ENCODE measurements around the gene ZNF273. TPM values are rescaled to one million over a fixed set of nuclear protein-coding genes. Genes with fewer than 3 reads are reported as not detected.
"Not testable (repeated sequence)": the region's sequence is repeated elsewhere in the genome, so short reads cannot be mapped to it uniquely, and the experiment has no call there.

The ZNF273 gene
- total RNA-seq, 1 donor from 2014 or later: 7.7 TPM

GRCh38 chr7:64888901-64889685 is 14.0 kb upstream of the ZNF273 start:
- intact Hi-C loops (cut with micrococcal nuclease): loop anchor here (1.0 to 5.0 kb wide), 3 partner anchors 14 to 582 kb away; partner anchors contain the start of gene ZNF273

- intact Hi-C loops (cut with micrococcal nuclease): loop anchor here (5.0 kb wide), 2 partner anchors 92 to 582 kb away; no protein-coding TSS in a partner anchor
Observed at GRCh38 chr7:64889686-64890162, 13.3 kb upstream of the ZNF273 start.

GRCh38 chr7:64890273-64890672 is 12.8 kb upstream of the ZNF273 start:
- intact Hi-C loops (cut with micrococcal nuclease): not testable (repeated sequence)

GRCh38 chr7:64890761-64891362 is 12.2 kb upstream of the ZNF273 start:
- intact Hi-C loops (cut with micrococcal nuclease): no loop called here

GRCh38 chr7:64891363-64892081 is 11.6 kb upstream of the ZNF273 start:
- intact Hi-C loops (cut with micrococcal nuclease): not testable (repeated sequence)

- intact Hi-C loops (cut with micrococcal nuclease): no loop called here
Observed at GRCh38 chr7:64892116-64892515, 11.0 kb upstream of the ZNF273 start.

GRCh38 chr7:64892666-64893309 is 10.3 kb upstream of the ZNF273 start:
- intact Hi-C loops (cut with micrococcal nuclease): no loop called here

GRCh38 chr7:64893401-64893800 is 9.7 kb upstream of the ZNF273 start:
- intact Hi-C loops (cut with micrococcal nuclease): no loop called here

- intact Hi-C loops (cut with micrococcal nuclease): loop anchor here (2.0 to 10.0 kb wide), 2 partner anchors 848 to 1942 kb away; no protein-coding TSS in a partner anchor
Observed at GRCh38 chr7:64902461-64902805, 640 bp upstream of the ZNF273 start.

GRCh38 chr7:64904008-64904407 is 935 bp downstream of the ZNF273 start:
- intact Hi-C loops (cut with micrococcal nuclease): loop anchor here (10.0 kb wide), 1 partner anchor 1941 kb away; no protein-coding TSS in a partner anchor

- intact Hi-C loops (cut with micrococcal nuclease): loop anchor here (10.0 kb wide), 1 partner anchor 1940 kb away; no protein-coding TSS in a partner anchor
Observed at GRCh38 chr7:64905133-64905532, 2.1 kb downstream of the ZNF273 start.

- intact Hi-C loops (cut with micrococcal nuclease): loop anchor here (10.0 kb wide), 1 partner anchor 1939 kb away; no protein-coding TSS in a partner anchor
Observed at GRCh38 chr7:64905547-64905946, 2.5 kb downstream of the ZNF273 start.

- intact Hi-C loops (cut with micrococcal nuclease): loop anchor here (10.0 kb wide), 1 partner anchor 1937 kb away; no protein-coding TSS in a partner anchor
Observed at GRCh38 chr7:64907641-64908326, 4.7 kb downstream of the ZNF273 start.

GRCh38 chr7:64908358-64908757 is 5.3 kb downstream of the ZNF273 start:
- intact Hi-C loops (cut with micrococcal nuclease): loop anchor here (10.0 kb wide), 1 partner anchor 1936 kb away; no protein-coding TSS in a partner anchor

GRCh38 chr7:64914557-64914956 is 11.5 kb downstream of the ZNF273 start:
- intact Hi-C loops (cut with micrococcal nuclease): no loop called here

GRCh38 chr7:64915301-64915700 is 12.2 kb downstream of the ZNF273 start:
- intact Hi-C loops (cut with micrococcal nuclease): not testable (repeated sequence)

GRCh38 chr7:64928252-64929187 is 25.4 kb downstream of the ZNF273 start:
- intact Hi-C loops (cut with micrococcal nuclease): not testable (repeated sequence)

GRCh38 chr7:64934478-64934877 is 31.4 kb downstream of the ZNF273 start:
- intact Hi-C loops (cut with micrococcal nuclease): no loop called here

- intact Hi-C loops (cut with micrococcal nuclease): no loop called here
Observed at GRCh38 chr7:64938540-64938939, 35.5 kb downstream of the ZNF273 start.
